Activated naive CD8-positive, alpha-beta T cell treated with anti-CD3 and anti-CD28 coated beads, Interleukin-2, amount 10 ng/mL, durations not matched to agents 7 days and 5 days (primary cell): Measurements from ENCODE around the gene MCTS1. TPM values are rescaled to one million over a fixed set of nuclear protein-coding genes. Genes with fewer than 3 reads are reported as not detected.

Experiments used
- ATAC-seq: fragments of 150-1000 bp; cut with Tn5 transposase; one replicate; pipeline ENCODE4 v1.10.0; 2021; ENCODE audit warnings: low read depth, moderate library complexity
- POLR2A ChIA-PET: fragments of 350-600 bp; sonication (Branson Sonifier 250); formaldehyde crosslinking; loops from one replicate; lab custom pipeline; 2021; ENCODE audit warnings: antibody characterized with exemption; lab: Charles Lee
- DNase-seq: peaks from one replicate; pipeline ENCODE4 v3.0.0; 2021
- H3K27ac Mint-ChIP-seq: one replicate; pipeline ENCODE4 v1.8.0; 2022; ENCODE audit warnings: mild to moderate bottlenecking, mixed read lengths
- H3K27me3 Mint-ChIP-seq: one replicate; pipeline ENCODE4 v1.8.0; 2022; ENCODE audit warnings: mild to moderate bottlenecking, moderate library complexity, mixed read lengths
- H3K36me3 Mint-ChIP-seq: one replicate; pipeline ENCODE4 v1.8.0; 2021; ENCODE audit warnings: mild to moderate bottlenecking, mixed read lengths
- H3K4me1 Mint-ChIP-seq: one replicate; pipeline ENCODE4 v1.8.0; 2021; ENCODE audit warnings: mixed read lengths
- H3K4me3 Mint-ChIP-seq: one replicate; pipeline ENCODE4 v1.8.0; 2022; ENCODE audit warnings: mild to moderate bottlenecking, moderate library complexity, mixed read lengths
- H3K9me3 Mint-ChIP-seq: one replicate; pipeline ENCODE4 v1.8.0; 2021; ENCODE audit warnings: mixed read lengths
- total RNA-seq, 2 experiments: library from RNA; stranded (reverse); gene quantifications; one replicate each; pipeline ENCODE4 v1.2.3, GENCODE V29; 2021

The MCTS1 gene
- total RNA-seq, 2 experiments from 2014 or later = 40.5 to 42.1 TPM

- Mint-ChIP-seq H3K36me3 (no peaks in the 10 kb centered on the region), H3K27ac (no peak overlapping the region), H3K4me3 (no peak overlapping the region), H3K27me3 (no peaks in the 10 kb centered on the region), H3K9me3 (no peaks in the 10 kb centered on the region), H3K4me1 (no peaks in the 10 kb centered on the region)
- DNase-seq (no peak), ATAC-seq (no peak)
- POLR2A ChIA-PET = no interaction called here
Observed at GRCh38 chrX:120653000-120653399, 49.1 kb downstream of the MCTS1 start.

GRCh38 chrX:120660637-120661036 lies 56.7 kb downstream of the MCTS1 start:
- Mint-ChIP-seq H3K27me3 (peaks cover 2% of the 10 kb centered on the region), H3K36me3 (no peaks in the 10 kb centered on the region), H3K27ac (no peak overlapping the region), H3K4me3 (no peak overlapping the region), H3K4me1 (no peaks in the 10 kb centered on the region), H3K9me3 (no peaks in the 10 kb centered on the region)
- ATAC-seq = no peak
- POLR2A ChIA-PET = no interaction called here
- no peak for DNase-seq

Other genes starting within 250 kb of the MCTS1 start
- gene ATP1B4, start 242.0 kb upstream of the MCTS1 start, total RNA-seq = not detected
- gene LAMP2, start 134.8 kb upstream of the MCTS1 start, total RNA-seq = 10 to 100 TPM; 41.8 to 41.9 TPM
- 10 to 100 TPM; 40.7 to 41.3 TPM for gene CUL4B, start 43.1 kb upstream of the MCTS1 start, total RNA-seq
- gene C1GALT1C1, start 26.0 kb downstream of the MCTS1 start, total RNA-seq = 10 to 100 TPM; 18.1 to 20.2 TPM